ENCODE results near the gene AURKA.
"Not testable (repeated sequence)": the region's sequence is repeated elsewhere in the genome, so short reads cannot be mapped to it uniquely, and the experiment has no call there.

The AURKA gene

DNA sequence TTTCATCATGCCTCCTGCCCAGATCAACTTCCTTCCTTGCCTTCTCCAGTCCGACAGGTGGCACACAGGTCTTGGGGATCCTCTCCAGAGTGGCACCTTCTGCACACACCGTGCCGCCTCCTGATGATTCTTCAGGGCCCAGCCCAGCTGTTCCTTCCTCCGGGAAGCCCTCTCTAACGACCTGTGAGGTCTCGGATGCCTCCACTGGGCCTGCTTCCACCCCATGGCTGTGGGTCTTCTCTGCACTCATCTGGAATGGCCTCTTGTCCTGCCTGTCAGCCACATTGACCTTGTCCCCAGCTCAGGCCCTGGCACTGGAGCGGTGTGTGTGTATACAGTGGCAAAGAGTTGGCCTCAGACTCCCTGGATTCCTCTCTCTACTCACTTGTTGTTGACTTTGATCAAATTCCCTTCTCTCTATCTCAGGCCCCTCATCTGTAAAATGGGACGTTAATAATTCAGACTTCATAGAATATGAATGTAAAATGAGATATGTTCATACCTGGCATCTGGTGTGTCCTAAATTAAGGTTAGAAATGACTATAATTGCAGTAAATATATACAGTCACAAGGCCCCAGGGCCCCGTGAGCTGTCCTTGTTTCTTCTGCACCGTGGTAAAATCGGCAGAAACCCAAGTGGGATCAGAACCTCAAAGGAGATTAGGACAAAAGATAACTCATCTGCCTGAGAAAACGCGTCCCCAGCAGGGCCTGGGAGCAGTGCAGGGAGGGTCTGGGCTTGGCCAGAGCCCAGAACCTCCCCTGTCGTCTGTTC lies 31.7 kb downstream of the AURKA start:
- no peak for DNase-seq (ENCODE audit: low read depth in 3 of 3, low spot score in 1 of 3)

DNA sequence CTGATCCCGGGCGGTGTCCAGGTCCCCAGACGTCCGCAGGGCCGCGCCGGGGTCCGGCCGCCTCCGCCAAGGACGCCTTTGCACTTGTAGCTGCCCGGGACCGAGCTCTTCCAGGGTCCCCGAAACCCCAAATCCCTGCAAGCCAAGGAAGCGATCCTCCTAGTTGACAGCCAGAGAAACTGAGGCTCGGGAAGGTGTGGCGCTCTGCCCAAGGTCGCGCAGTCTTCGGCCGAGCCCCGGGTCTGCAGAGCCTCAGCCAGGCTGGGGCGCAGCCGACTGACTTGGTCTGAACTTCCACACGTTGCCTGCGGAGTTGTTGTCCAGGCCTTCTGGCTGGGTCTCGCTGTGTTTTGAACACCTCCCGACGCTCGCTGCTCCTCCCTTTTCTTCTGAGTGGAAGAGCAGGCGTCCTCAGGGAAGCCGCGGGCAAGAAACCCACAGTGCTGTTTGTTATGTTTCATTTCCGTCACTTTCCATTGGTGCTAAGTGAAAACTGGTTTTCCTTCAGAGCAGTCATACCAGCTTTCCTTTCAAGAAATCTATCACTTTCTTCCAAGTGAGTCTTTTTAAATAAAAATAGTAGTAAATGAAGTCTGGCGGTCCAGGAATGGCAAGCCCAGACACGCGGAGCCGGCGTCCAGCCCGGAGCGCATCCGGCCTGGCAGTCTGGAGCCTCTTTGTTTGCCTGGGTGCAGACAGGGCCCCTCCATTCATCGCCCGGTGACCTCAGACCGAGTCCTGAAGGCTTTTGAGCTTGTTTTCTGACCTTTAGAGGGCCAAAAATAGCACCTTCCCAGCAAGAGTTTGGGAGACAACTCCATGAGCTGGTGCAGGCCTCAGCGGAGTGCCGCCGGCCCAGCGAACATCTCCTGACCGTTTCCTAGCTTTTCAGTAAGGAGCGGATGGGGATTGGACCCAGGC lies 32.5 kb downstream of the AURKA start:
- DNase-seq (ENCODE audit: low read depth in 3 of 3, low spot score in 1 of 3) = no peak

- peak; percentile 60 to 68 (median 60) for DNase-seq (ENCODE audit: low read depth in 3 of 3, low spot score in 1 of 3)
Observed at GRCh38 chr20:56358600-56359211, 33.3 kb downstream of the AURKA start, which contains the start of gene FAM210B. TSS of gene FAM210B (plus strand) at chr20:56358974. CDS start at chr20:56359006, 32 bp downstream.

DNA sequence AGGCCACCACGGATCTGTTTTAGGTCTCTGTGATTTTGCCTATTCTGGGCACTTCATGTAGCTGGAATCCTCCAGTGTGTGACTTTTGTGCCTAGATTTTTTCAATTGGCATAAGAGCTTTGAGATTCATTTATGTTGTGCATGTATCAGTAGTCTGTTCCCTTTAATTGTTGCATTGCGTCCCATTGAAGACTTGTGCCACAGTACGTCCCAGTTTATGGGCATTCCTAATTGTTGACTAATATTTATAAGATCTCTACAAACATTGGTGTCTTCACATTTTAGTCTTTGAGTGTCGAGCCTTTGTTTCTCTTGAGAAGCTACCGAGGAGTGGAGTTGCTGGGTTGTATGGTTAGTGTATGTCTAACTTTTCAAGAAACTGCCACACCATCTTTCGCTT lies 33.9 kb downstream of the AURKA start:
- no peak for DNase-seq (ENCODE audit: low read depth in 3 of 3, low spot score in 1 of 3)

DNA sequence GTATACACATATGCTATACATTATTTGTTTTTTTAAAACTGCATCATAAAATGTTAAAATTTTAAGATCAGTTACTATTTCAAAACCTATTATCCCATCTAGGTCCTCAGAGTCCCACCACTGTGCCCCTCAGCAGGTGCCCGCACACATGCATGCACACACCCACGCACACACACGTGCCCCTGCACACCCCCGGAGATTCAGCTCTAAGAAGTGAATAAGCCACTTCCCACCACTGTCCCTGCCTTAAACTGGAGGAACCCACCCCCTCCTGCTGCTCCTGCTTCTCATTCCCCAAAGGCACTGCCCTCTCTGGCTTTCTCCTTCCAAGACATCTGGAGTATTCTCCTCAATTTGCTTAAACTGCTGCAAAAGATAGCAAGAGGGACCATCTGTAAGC lies 38.7 kb downstream of the AURKA start:
- DNase-seq (ENCODE audit: low read depth in 3 of 3, low spot score in 1 of 3) = no peak

- DNase-seq (ENCODE audit: low read depth in 3 of 3, low spot score in 1 of 3) = no peak
Observed at GRCh38 chr20:56352345-56353055, 39.5 kb downstream of the AURKA start.

DNA sequence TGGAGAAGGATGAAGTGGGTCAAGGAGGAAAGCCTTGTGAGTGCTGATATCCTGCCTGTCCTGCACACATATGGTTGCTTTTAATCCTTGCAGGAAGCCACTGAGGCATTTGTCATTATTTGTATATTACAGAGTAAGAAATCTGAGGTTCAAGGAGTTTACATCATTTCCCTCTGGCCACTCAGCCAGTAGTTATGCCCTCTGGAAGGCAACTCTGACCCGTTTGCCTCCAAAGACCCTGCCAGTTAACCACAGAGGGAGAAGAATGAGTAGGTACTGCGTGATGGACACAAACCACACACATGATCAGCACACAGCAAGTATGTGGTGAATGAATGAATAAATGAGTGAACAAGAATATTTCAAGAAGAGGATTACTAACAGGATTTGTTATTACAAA lies 41.2 kb downstream of the AURKA start:
- DNase-seq (ENCODE audit: low read depth in 3 of 3, low spot score in 1 of 3) = no peak

- DNase-seq (ENCODE audit: low read depth in 3 of 3, low spot score in 1 of 3) = no peak
Observed at GRCh38 chr20:56348746-56349145, 43.3 kb downstream of the AURKA start.

- no peak for DNase-seq (ENCODE audit: low read depth in 3 of 3, low spot score in 1 of 3)
Observed at GRCh38 chr20:56348305-56348693, 43.7 kb downstream of the AURKA start.

GRCh38 chr20:56347628-56348304 lies 44.2 kb downstream of the AURKA start:
- DNase-seq (ENCODE audit: low read depth in 3 of 3, low spot score in 1 of 3) = no peak

GRCh38 chr20:56345911-56346310 lies 46.1 kb downstream of the AURKA start:
- DNase-seq (ENCODE audit: low read depth in 3 of 3, low spot score in 1 of 3) = no peak

DNA sequence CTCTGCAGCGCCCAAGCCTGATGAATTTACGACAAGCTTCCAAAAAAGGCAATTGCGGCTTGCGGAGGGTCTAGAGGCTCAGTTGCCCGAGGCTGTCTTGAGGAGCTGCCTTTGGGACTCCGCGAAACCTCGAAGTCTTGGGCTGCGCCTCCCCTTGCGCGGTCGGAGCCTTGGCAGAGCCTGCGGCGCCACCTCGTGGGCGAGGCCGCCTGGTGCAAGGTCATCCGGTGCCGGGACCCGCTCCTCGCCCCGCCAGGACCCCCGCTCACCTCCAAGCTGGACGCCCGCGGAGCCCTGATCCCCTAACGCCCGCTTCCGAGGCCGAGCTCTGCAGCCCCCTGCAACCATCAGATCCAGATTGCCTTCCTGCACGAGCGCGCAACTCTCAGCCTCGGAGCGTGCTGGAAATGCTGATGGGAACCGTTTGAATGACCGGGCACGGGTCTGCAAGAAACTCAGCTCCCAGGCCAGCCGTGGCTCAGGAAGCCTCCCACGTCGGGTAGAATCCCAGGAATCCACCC lies 48.1 kb downstream of the AURKA start:
- peak in 1 of 3 donors; percentile 20 for DNase-seq (ENCODE audit: low read depth in 3 of 3, low spot score in 1 of 3)

- no peak for DNase-seq (ENCODE audit: low read depth in 3 of 3, low spot score in 1 of 3)
Observed at GRCh38 chr20:56342783-56343182, 49.2 kb downstream of the AURKA start.

DNA sequence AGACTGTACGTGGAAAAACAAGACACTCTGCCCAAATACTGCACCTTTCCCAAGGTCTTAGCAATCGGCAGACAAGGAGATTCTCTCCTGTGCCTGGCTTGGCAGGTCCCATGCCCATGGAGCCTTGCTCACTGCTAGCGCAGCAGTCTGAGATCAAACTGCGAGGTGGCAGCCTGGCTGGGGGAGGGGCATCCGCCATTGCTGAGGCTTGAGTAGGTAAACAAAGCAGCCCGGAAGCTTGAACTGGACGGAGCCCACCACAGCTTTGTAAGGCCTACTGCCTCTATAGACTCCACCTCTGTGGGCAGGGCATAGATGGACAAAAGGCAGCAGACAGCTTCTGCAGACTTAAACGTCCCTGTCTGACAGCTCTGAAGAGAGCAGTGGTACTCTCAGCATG lies 55.3 kb downstream of the AURKA start:
- DNase-seq (ENCODE audit: low read depth in 3 of 3, low spot score in 1 of 3) = not testable (repeated sequence)

- DNase-seq (ENCODE audit: low read depth in 3 of 3, low spot score in 1 of 3) = no peak
Observed at GRCh38 chr20:56328861-56329260, 63.2 kb downstream of the AURKA start.

- DNase-seq (ENCODE audit: low read depth in 3 of 3, low spot score in 1 of 3) = no peak
Observed at GRCh38 chr20:56324806-56325205, 67.2 kb downstream of the AURKA start.

GRCh38 chr20:56323656-56324055 lies 68.4 kb downstream of the AURKA start:
- no peak for DNase-seq (ENCODE audit: low read depth in 3 of 3, low spot score in 1 of 3)

DNA sequence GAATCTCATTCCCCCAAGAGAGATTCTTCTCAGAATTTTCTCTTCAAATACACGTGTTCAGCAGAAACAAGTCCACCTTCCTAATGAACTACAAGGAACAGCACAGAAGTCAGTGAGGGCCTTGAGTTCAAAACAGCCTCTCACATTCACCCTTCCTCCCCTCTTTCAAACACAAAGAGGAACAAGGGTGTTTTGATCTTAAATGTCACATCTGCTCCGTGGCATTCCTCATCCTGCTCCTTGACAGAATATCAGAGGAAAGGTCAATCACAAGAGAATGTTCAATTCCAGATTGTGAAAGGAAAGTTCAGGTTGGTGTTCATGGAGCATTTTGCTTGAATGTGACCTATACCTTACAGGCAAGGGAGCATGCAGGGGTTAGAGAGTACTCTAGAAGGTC lies 68.8 kb downstream of the AURKA start:
- DNase-seq (ENCODE audit: low read depth in 3 of 3, low spot score in 1 of 3) = no peak

GRCh38 chr20:56322681-56323080 lies 69.3 kb downstream of the AURKA start:
- no peak for DNase-seq (ENCODE audit: low read depth in 3 of 3, low spot score in 1 of 3)
